G401.6 (cell line): Measurements from ENCODE around the gene SELENOS.
A peak's percentile ranks its signal among the peaks of the same experiment; 100 is the strongest.

Source experiments
- FAIRE-seq: peaks from 2 replicates; lab custom pipeline; 2012; peaks lifted over from hg19 to GRCh38; lab: Jason Lieb, UNC

SELENOS gene

DNA sequence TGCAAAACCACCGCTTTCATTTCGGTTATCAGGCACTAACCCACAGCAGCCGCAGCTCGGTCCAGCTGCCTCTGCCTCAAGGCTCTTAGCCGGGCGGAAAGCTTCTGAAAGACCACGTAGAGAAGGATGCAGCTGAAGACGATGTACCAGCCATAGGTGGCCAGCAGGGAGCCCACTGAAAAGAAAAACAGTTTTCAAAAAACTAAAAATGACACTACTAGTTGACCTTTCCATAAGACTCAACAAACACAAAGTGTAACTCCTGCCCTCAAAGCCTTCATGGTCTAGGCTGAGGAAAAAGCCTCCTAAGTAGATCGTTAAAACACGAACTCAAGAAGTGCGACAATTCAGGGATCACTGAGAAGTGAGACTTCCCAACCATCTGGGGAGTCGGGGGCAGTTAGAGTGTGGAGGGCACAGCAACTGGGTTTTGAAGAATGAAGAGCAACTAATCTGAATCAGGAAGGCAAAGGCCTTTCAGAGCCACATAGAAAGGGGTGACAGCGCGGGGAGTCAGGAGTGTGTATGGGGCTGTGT lies 716 bp downstream of the SELENOS start:
- no peak for FAIRE-seq

DNA sequence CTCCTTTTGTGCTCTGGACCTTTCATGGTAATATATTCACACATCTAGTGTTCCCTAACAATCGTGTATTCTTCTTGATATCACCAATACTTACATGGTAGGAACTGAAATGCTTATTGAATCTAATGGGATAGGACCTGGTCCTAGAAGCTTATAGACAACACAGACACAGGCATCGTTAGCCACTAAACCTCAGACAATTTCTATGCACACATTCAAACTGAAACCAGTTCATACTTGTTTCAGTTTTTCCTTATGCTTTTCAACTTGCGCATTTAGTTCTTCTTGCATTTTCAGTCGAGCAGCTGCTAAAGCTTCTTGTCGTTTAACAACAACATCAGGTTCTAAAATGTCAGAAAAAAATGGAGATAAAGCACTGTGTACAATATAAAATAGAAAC lies 2.3 kb downstream of the SELENOS start:
- no peak for FAIRE-seq

DNA sequence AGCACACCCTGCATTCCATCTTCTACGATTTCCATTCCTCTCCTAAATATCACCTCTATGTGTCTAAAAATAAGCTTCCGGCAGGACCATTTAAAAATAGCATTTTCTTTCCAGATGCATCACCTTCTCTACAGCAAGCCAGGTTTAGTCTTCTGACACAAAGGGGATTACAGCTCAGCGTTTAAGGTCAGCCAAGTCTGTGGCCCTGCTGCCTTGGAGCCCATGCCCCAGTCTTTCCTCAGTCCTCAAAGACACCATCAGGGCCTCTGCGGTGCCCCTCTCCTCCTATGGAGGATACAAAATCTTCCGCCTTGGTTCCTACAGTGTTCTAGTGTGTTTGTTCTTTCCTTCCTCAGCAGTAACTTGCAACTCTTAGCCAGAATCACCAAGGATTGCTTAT lies 3.8 kb downstream of the SELENOS start:
- FAIRE-seq, result no peak

DNA sequence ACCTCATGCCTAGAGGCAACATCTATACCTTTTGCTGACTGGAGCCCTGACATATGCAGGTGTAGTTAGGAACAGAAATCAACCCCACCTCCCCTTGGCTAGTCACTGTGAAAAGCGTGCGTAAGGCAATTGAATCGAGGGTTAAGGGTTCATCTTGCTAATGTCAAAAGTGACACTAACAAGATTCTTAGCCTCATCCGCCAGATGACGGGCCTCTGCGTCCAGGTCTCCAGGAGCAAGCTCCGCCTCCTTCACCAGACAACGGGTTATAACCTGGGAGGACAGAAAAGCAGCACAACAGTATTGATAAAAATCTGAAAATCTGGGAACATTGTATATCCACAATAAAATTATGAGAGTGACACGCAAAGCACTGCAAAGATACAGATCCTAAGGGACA lies 4.7 kb downstream of the SELENOS start:
- FAIRE-seq, result no peak

DNA sequence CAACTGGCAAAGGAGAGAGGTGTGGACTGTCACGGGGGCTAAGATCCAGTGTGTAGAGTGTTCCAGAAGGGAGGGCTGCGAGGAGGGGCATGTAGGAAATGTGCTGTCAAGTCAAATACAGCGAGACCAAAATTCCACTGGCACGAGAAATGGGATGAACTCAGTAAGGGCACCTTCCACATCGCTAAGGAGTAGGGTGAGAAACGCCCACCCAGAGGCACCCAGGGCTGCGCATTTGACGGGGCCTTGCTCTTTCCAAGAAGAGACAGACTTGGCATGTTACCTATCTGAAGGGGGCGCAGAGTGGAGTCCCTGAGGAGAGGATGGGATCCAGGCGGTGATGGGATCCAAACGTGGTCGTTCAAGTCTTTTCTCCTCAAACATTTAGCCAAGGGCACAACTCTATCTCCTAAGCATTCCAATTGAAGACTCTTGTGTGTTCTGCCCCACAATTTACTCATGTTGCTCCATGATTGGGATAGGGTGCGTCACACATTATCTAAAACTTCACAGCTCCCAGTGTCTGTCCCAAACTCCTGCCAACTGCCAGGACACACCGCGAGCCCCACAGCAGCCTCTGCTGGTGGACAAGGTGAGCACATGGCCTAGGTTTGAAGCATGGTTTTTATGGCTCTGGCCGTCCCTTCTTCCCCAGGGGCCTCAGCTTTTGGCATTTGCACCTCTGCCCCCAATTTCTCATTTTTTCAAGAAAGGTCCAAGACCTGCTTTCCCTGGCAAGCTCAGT lies 7.6 kb downstream of the SELENOS start:
- FAIRE-seq, result no peak

DNA sequence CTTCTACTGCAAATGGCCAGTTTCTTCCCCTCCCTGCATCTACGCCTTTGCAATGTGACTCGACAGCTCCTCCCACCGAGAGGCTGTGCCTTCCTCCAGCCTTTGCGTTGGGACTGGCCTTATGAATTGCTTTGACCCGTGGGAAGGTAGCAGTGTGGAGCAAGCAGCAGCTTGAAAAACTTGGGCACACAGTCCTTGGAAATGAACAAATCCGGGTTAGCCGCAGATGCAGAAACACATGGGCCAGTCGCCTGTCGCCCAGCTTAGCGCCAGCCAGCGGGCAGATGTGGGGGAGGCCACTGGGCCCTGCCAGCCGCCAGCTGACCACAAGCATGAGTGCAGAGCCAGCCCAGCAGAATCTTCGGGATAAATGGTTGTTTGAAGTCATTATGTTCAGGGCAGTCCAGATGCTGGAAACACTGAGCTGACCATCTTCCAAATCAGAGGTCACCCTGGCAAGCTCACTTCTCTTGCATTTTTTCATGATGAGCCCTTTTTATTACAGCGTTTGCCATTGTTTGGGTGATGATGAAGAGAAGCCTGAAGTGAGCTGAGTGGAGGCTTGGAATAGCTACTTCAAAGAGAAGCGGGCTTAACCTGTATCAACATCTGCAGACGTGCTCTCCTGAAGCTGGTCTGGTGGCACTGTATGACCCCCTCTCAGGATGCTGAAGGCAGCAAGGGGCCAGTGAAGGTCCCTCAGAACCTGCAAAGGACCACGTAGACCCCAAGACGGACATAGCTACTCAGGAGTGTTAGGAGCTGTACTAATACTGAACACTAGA lies 9.8 kb downstream of the SELENOS start:
- no peak for FAIRE-seq

DNA sequence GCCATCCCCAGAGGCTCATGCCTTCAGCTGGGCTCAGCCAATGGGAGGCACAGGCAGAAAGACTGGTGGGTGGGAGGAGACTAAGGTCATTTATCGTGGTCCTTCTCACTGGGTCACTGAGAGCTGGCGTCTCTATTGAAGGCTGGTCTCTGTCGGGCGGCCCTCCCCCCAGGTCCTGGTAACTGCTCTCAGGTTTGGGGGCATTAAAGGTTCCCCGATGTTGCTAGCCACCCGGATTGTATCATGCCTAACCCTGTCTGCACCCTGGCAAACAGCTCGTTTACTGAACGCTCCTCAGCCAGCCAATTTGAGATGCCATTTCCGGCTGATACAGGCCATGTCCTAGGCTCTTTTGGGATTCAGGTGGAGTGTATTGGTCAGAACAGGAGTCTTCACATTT lies 10.5 kb downstream of the SELENOS start:
- no peak for FAIRE-seq

DNA sequence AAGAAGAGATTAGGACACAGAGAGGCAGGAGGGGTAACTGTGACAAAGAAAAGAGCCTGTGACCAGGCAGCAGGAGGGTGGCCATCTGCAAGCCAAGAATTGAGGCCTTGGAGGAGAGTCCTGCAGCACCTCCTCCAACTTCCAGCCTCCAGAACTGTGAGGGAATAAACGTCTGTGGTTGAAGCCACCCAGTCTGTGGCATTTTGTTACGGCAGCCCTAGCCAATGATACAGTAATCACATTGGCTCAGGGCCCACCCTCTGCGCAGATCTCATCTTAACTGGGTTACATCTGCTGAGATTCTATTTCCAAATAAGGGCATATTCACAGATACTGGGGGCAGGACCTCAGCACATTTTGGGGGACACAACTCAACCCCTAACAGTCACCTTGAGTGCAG lies 11.3 kb downstream of the SELENOS start:
- FAIRE-seq, result no peak

DNA sequence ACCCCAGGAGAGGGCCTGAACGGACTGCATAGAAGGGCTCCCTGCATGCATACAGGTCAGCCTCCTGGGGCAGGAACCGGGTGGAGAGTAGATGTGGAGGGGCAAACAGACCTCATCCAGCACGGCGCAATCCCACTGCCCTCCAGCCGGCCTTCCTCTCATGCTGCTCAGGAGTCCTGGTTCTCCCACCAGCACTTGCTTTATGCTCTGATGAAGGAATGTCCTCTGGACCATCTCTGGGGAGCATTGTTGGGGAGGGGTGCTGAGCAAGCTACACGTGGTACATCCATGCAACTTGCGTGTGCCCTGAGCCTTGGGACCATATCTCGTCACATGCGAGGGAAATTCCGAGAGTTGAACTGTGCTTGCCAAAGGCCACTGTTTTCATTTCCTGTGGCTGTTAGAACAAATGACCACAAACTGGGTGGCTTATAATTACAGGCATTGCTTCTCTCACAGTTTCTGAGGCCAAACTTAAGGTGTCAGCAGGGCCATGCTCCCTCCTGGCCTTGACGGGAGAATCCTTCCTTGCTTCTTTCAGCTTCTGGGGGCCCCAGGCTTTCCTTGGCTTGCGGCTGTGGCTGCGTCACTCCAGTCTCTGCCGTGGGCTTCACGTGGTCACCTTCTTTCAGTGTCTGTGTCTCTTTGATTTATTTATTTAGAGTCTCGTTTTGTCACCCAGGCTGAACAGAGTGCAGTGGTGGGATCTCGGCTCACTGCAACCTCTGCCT lies 12.2 kb downstream of the SELENOS start:
- no peak for FAIRE-seq

DNA sequence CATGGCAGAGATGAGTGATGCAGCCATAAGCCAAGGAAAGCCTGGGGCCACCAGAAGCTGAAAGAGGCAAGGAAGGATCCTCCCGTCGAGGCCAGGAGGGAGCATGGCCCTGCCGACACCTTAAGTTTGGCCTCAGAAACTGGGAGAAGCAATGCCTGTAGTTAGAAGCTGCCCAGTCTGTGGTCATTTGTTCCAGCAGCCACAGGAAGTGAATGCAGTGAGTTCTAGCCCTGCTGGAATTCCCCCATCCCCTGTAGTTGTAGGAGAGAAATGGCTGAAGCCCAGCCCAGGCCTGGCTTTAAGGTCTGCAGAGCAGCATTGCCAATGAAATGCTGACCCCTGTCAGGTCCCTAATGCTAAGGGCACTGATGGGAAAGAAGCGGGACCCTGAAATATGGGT lies 13.3 kb downstream of the SELENOS start:
- FAIRE-seq, result no peak

DNA sequence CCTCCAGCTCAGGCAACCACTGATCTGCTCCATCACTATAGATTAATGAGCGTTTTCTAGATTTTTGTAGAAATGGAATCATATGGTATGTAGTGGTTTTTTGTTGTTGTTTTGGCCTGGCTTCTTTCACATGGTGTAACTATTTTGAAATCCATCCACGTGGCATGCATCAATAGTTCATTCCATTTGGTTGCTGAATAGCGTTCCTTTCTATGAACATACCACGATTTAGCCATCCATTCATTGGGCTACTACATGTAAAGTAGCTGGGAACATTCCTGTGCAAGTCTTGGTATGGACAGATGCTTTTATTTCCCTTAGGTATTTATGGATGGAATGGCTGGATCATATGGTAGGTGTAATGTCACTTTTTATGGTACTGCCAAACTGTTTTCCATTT lies 14.7 kb downstream of the SELENOS start:
- no peak for FAIRE-seq

DNA sequence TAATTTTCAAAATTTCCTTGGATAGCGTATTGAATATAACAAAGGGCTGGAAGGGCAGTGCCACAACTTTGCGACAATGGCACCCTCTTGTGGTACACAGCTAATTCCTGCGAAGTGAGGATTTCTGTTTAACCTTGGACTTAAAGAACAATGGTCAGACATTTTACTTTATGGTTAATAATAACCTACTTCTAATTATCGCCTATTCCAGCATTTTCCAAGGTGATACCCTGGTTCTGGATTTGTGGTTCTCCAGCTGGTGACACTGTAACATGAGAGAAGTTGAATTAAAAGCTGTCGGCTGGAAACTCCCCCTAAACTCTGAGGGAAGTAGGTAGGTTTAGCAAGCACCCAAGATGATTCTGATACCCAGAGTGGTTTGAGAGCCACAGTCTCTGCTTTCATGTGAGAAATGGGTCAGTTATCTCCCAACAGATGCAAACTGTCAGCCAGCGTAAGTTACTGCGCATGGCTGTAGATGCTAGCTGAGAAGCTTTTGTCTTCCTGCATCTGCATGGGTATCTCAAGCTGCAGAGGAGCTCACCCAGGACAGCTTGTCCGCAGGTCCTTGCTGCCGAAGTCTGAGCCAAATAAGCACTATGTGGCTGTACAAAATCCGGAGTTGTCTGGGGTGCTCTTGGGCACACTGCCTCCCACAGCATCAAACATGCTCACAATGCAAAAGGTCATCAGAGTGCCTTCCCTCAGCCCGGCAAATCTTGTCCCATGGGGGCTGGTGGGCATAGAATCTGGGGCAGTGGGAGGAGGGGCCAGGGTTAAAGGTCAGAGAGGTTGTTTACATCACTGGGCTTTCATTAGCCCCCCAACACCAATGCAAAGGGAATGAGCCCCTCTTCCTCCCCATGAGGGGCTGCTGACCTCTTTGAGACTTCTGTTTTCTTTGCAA lies 18.8 kb downstream of the SELENOS start:
- FAIRE-seq, result peak; percentile 87

DNA sequence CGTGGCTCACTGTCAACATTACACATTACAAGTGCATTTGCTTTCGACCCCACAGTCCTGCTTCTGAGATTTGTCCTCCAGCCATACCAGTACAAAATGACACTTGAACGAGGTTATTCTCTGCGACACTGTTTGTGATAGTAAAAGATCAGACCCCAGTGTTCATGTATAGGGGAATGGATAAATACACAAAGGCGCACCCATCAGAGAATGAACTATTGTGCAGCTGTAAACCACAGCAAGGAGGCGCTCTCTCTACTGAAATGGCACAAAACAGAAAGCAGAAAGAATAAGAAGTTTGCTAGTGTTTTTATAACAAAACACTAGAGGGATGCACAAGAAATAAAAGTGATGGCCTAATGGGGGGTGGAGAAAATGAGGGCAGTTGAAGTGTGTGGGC lies 20.5 kb downstream of the SELENOS start:
- FAIRE-seq, result no peak

DNA sequence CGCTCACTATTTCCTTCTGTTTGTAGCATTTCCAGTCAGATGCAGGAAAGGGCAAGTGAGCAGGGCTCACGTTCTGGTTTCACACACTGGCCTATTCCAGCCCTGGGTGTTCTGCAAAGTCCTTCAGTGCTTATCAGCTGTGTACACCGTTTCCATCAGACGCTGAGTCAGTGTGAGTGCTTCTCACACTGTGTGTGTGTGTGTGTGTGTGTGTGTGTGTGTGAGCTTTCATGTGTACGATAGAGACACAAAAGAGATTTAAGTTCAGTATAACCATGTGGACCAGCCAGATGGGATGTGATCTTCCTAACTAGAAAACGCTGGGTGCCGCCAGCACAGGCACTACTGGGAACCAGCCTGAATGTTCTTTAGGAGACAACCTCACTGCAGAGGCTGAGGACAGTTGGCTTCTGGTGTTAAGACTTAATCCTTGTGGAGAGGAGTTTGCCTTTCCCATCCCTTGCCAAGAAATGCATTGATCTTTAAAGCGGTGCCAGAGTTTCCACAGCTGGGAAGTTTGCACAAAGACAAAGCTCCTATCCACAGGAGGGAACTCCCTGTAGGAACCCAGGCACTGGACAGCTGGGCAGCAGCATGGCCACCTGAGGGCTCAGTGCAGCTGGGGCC lies 21.6 kb downstream of the SELENOS start:
- no peak for FAIRE-seq

DNA sequence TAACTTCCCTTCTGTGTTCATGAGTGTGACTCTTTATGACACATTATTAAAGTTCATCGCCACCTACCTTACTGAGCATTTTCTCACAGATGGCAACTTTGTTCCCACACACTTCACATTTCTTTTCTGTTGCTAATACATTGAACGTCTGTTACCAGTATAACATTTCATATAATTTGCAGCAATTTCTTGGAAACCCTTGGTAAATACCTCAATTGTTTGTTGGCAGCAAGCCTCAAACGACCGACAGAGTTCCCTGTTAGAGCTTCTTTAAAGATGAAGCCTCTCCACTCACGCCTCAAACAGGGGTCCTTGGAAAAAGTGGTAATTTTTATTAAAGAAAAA lies 22.3 kb downstream of the SELENOS start:
- FAIRE-seq, result no peak

DNA sequence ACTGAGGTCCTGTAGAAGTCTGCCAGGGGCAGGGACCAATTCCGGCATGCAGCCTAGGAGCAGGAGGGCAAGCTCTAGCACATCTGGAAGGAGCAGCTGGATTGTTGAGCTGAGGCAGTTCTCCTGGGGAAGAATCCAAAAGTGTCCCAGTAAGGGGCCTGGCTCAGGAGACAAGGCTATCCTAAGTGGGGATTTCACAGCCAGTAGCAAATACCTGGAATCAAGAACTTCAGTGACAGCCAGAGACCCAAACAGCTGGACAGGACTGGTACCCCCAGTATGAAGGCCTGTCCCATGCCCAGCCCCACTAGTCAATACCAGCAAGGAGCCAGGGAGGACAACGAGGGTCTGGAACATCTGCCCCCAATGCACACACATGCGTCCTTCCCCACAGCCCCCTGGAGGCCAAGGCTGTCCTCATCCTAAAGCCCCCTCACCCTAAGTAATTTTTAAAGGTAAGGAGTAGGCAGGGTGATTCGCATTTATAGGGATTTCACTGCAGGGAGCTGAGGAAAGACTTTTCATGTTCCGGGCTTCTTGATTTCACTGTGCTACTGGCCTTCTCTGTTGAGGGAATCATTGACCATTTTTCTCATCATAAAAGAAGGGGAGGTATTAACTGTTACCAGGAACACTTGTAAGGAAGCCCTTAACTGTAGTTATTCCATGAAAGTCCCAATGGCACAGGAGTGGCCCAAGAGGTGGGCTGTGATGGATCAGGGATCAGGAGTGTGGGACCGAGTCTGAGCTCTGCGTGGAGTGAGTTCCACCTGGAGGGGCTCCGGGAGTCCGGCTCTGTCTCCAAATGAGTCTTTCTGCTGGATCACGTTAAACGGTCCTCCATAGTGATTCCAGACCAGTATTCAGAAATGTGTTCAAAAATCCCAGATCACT lies 22.9 kb downstream of the SELENOS start:
- FAIRE-seq, result no peak

DNA sequence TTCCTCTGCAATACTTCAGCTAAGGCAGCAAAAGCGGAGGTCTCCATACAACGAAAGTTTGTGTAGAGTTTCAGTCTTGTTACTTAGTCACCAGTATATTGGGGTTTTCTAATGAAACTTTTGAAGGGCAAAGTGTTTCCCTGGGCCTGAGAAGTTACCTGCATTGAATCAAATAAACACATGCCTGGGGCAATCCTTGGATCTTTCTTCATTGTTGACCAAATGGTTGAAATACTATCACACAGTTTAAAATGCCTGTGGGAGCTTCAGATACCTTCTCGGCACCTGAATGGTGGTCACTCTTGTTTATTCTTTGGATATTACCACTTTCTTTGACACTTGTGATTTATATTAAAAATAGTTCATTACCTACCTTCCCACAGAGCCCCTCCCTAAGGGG lies 24.4 kb downstream of the SELENOS start:
- FAIRE-seq, result no peak

DNA sequence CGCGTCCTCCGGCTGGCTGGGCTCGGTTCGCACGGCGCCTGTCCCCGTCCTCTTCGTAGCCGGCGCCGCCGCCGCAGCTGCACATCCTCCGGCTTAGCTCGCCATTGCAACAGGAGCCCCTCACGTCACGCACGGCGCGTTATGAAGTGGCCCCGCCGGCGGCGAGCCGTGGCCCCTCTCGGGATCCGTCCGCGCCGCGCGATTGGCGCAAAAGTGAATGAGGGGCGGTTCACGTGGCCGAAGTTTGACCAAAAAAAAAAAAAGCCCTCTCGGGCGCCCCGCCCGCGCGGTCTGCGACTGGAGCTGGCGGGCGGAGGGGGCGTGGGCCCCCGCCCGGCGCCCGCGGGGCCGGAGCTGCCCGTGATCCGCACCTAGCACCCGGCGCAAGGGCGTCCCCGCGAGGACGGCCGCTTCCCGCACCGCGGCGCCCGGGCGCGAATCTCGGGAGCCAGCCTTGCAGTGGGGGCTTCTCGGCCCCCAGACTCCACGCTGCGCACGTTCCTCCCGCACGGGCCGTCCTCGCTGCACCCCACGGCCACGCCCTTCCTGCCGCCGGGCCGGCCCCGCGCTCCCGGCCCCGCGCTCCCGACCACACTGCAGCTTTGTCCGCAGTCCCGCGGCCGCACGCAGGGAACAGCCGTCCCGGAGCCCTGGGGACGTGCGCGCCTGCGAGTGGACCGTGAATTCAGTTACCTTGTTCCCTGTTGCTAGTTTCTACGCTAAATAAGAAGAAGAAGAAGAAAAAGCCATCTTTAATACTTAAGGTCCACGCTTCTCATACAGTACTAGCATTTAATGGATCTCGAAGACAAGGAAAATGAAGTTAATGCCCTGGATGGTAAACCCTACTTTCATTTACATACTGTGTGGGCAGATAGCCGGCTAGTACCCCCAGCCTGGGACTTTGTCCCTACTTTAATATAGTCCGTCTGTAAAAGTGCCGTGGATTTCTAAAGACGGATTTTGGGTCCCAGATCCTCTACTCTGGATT lies 25.2 kb downstream of the SELENOS start, which contains the start of gene CHSY1:
Gene CHSY1 (minus strand): TSS at position 219 of the 991 bp plus-strand sequence. CDS start 592 bp downstream, outside the sequence.
- no peak for FAIRE-seq
